Measurements from ENCODE around the gene SLC2A3.
"Not testable (repeated sequence)": the region's sequence is repeated elsewhere in the genome, so short reads cannot be mapped to it uniquely, and the experiment has no call there.

Gene SLC2A3

DNA sequence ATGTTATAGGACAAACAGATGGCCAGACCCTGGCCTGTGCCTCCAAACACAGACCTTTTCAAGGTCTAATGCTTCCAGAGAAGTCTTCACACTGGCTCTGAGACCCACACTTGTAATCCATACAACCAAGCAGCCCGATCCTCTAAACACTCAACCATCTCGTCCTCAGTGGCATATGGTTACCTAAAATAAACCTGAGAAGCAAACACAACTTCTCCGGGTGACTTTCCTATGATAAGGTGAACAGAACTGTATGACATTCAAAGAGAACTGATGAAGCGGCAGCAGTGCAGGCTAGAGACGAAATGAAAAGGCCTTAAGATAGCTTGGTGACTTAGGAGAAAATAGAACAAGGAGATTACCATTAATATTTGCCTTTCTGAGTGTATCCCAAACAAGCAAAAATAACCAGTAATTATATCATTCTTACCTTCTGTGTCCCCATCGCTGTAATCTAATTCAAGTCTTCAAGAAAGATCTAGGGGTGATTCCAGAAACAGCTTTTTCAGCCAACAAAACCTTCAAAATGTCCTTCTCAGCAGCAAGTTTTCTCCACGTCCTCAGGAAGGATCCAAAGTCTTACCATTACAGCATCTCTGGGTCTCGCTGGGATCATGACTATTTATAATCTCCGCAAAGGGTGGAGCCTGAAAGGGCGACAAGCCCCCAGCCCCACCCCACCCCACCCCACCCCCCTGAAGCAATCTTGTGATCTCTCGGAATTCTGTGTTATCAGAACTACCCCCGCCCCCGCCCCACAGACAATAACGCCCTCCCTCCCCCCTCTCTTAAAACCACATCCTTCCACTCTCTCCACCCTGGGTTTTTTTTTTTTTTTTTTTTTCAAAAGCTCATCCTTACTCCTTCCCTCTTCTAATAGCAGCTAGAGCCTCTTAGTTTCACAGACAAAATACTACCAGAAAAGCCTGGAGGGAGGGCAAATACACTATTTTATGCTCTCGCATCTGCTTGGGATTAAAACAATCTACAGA lies at the start of gene SLC2A3:
Gene SLC2A3, minus strand, starts transcription at position 598 of the 992 bp plus-strand sequence. Its CDS starts 153 bp downstream, at position 445.
- DNase-seq (ENCODE audit: low read depth, low spot score), result peak; percentile 40

DNA sequence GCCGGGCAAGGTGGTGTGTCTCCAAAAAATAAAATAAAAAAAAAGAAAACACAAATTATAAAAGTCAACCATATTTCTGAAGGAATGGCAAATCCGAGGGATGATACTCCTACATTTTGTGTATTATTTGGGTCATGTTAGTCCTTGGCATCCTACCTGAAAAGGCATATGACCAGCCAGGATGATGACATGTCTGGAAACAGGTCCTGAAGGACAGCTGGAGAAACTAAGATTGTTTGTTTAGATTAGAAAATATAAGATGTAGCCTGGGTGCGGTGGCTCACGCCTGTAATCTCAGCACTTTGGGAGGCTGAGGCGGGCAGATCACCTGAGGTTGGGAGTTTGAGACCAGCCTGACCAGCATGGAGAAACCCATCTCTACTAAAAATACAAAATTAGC lies 48.9 kb upstream of the SLC2A3 start:
- no peak for DNase-seq (ENCODE audit: low read depth, low spot score)

DNA sequence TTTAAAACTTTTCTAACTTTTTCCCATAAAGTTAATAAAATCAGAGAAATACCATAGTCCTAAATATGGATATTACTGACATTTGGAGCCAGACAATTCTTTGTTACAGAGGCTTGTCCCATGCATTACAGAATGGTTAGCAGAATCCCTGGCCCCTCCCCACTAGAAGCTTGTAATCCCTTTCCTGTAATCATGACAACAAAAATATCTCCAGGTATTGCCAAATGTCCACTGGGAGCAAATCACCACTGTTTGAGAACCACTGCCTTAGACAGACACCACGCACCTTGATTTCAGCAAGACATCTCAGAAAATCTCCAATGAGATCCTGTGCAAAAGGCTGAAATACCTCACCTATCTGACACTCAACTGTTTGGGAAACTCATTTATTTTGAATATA lies 47.5 kb upstream of the SLC2A3 start:
- not testable (repeated sequence) for DNase-seq (ENCODE audit: low read depth, low spot score)

DNA sequence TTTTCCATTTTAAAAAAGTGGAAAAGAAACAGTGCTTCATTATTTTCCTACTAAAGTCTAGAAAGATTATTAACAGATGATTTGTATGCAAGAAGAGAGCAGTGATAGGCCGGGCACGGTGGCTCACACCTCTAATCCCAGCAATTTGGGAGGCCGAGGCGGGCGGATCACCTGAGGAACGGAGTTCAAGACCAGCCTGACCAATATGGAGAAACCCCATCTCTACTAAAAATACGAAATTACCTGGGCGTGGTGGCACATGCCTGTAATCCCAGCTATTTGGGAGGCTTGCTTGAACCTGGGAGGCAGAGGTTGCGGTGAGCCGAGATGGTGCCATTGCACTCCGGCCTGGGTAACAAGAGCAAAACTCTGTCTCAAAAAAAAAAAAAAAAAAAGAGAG lies 47.0 kb upstream of the SLC2A3 start:
- not testable (repeated sequence) for DNase-seq (ENCODE audit: low read depth, low spot score)

DNA sequence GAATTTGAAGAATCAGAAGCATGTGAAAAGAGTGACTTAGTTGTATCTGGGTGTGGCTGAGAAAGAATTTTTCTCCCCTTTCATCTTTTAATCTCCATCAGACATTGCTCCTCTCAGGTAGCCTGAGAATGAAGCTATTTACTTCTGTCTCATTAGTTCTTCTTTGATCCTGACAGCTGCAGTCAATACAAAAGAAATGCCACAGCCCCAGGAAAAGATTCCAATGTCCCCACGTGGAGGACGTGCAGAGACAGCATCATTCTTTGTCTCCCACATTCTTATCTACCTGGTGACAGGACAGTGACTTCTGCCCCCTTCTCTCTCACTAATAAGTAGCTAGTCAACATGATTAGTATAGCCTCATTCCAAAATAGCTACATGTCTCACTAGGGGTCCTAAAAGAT lies 46.3 kb upstream of the SLC2A3 start:
- DNase-seq (ENCODE audit: low read depth, low spot score), result not testable (repeated sequence)

DNA sequence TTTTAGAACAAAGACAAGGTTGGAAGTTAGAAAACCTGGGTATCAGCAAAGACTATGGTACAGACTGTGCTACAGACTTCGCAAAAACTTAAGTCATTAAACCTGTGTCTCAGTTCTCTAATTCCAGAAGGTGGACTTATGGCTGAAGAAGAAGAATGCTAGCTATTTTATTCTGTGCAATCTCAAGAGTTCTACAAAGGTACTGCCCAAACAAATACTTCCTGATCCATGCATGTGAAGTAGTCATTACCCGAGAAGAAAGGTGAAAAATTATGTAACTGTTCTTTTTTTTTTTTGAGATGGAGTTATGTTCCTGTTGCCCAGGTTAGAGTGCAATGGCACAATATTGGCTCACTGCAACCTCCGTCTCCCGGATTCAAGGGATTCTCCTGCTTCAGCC lies 45.5 kb upstream of the SLC2A3 start:
- DNase-seq (ENCODE audit: low read depth, low spot score), result no peak

DNA sequence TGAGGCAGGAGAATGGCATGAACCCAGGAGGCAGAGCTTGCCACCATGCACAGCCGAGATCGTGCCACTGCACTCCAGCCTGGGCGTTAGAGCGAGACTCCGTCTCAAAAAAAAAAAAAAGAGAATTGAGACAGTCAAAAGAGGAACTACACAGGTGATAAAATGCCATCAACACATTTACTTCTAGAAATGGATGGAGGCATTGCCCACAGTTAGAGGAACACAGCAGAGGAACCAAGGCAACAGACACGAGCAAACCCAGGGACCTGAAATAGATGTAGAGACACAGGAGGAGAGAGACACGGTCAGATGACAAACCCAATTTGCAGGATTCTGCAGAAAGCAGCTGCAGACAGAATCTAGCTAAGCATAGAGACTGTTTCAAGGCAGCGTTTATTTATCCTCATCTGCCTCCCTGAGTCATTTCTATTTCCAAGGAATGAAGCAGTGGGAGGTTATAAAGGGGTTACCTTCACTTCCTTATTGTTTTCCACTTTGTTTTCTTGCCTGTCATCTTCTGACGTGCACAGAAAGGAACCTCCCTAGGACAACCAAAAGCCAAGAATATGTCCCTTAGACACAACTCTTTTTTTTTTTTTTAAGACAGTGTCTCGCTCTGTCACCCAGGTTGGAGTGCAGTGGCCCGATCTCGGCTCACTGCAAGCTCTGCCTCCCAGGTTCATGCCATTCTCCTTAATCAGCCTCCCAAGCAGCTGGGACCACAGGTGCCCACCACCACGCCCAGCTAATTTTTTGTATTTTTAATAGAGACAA lies 41.6 kb upstream of the SLC2A3 start:
- DNase-seq (ENCODE audit: low read depth, low spot score), result not testable (repeated sequence)

DNA sequence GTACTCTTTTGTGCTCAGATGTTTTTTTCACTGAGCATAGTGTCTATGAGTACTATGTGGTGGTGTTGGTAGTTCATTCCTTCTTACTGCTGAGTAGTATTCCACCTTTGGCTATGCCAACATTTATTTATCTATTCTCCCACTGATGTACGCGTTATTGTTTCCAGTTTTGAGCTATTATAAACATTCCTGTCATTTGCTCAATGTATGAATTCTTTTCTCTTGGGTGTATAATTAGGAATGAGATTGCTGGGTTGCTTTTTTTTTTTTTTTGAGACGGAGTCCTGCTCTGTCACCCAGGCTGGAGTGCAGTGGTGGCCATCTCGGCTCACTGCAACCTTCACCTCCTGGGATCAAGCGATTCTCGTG lies 37.5 kb upstream of the SLC2A3 start:
- DNase-seq (ENCODE audit: low read depth, low spot score), result no peak

DNA sequence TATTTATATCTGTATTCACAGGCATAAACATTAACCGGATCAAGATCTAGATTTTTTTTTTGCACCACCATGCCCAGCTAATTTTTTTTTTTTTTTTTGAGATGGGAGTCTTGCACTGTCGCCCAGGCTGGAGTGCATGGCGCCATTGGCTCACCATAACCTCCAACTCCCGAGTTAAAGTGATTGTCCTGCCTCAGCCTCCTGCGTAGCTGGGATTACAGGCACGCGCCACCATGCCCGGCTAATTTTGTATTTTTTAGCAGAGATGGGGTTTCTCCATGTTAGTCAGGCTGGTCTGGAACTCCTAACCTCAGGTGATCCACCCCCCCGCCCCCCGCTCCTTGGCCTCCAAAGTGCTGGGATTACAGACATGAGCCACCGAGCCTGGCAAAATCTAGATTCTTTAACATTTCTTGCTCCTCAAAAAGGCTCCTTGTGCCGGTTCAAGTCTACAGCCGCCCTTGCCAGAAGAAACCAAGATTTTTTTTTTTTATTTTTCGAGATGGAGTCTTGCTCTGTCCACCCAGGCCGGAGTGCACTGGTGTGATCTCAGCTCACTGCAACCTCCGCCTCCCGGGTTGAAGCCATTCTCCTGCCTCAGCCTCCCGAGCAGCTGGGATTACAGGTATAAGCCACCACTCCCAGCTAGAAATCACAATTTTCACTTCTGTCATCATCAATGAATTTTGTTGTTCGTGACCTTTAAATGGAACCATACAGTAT lies 36.9 kb upstream of the SLC2A3 start:
- no peak for DNase-seq (ENCODE audit: low read depth, low spot score)

DNA sequence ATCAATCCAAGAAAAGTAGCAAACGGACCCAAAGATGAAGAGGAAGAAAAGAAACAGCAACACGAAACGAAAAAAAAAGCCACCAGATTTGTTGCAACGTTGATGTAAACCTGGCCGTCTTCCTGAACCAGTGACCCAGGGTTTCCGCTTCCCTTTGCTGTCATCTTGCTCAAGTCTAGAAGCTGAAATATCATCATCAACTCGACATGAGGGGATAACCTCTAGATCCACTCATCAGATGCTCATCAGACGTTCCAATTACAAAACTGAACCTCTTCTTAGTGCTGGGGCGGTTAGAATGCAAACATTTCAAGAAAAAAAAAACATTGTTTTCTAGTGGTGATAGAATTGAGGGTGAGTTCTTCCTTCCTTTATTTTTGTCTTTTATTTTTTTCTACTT lies 36.3 kb upstream of the SLC2A3 start:
- DNase-seq (ENCODE audit: low read depth, low spot score), result not testable (repeated sequence)

DNA sequence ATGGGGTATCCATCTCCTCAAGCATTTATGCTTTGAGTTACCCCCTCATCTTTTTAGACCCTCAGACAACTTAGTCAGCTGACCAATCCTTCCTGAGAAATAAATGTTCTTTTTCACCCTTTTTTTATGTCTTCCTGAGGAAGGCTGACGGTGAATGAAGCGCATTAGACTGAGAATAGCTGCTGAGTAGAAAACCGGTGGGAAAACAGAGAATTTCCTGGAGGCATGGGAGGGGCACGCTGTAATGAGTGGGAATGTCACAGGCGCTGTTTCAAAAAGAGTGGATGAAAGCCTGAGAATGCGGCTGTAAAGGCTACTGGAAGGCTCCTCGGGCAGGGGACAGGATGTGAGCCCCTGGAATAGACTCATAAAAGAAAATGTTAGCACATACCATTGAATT lies 35.8 kb upstream of the SLC2A3 start:
- not testable (repeated sequence) for DNase-seq (ENCODE audit: low read depth, low spot score)

DNA sequence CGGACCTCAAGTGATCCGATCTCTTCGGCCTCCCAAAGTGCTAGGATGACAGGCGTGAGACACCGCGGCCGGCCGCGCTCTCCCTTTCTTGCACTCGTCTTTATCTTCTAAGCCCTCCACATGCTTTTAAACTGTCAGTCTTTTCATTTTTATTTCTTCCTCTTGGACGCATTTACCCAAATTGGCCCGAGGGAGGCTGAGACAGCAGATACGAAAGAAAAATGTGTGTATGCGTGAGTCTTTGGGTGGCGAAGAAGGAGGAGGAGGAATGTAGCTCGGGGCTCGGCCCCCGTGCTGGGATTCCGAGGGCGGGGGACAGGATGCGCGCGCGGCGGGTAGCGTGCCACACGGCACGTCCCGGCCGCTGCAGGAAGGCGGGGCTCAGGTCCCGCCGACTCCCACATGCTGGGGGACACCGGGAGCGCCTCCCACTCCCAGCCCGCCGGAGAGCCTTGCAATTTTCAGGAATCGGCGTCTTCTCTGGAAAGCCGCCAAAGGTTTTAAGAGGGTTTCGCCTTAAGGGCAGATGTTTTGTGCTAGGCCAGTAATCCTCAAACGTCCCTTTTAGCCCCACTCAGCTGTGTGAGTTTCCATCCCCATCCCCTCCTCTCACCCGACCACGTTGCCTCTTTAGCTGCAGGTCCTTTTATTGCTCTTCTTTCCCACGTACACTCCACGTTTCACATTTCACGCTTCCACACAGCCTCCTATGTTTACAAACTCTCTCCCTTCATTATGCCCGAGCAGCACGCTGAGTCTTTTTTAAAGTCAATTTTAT lies 34.7 kb upstream of the SLC2A3 start:
- DNase-seq (ENCODE audit: low read depth, low spot score), result peak; percentile 78

DNA sequence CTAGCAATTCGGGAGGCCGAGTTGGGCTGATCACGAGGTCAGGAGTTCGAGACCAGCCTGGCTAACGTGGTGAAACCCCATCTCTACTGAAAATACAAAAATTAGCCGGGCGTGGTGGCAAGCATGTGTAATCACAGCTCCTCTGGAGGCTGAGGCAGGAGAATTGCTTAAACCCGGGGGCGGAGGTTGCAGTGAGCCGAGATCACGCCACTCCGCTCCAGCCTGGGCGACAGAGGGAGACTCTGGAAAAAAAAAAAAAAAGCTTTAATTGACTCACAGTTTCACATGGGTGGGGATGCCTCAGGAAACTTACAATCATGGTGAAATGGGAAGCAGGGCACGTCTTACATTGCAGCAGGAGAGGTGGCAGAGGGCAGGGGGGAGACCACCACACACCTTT lies 30.6 kb upstream of the SLC2A3 start:
- DNase-seq (ENCODE audit: low read depth, low spot score), result no peak

DNA sequence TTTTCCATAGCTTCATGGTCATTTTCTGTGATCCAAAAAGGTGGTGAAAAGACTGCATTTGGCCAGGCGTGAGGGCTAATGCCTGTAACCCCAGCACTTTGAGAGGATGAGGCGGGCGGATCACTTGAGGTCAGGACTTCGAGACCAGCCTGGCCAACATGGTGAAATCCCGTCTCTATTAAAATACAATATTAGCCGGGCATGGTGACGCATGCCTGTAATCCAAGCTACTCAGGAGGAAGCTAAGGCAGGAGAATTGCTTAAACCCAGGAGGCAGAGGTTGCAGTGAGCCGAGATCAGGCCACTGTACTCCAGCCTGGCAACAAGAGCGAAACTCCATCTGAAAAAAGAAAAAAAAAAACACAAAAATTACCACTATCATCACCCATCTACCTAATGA lies 28.7 kb upstream of the SLC2A3 start:
- not testable (repeated sequence) for DNase-seq (ENCODE audit: low read depth, low spot score)

DNA sequence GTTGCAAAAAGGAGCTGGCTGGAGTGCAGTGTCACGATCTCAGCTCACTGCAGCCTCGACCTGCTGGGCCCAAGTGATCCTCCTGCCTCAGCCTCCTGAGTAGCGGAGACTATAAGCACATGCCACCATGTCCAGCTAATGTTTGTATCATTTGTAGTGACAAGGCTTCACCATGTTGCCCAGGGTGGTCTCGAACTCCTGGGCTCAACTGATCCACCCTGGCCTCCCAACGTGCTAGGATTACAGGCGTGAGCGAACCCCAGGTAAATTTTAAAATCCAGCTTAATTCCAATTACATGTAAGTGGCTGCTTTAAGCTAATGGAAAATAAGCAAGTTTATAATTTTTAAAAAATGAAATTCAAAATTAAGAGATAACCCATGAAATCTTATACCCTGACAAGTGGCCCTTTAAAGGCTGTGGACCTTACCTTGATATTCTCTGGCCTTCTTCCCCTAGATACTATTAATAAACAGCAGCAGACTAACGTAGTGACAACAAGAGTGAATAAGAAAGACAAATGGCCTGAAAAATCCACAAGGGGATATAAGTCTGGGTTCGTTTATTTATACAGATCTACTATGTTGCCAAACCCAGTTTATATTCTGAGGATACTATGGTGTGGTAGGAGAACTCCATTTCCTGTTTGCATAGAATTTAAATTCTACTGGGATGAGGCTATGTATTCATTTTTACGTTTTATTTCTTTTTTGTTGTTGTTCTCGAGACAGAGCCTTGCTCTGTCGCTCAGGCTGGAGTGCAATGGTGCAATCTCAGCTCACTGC lies 25.6 kb upstream of the SLC2A3 start:
- DNase-seq (ENCODE audit: low read depth, low spot score), result no peak

DNA sequence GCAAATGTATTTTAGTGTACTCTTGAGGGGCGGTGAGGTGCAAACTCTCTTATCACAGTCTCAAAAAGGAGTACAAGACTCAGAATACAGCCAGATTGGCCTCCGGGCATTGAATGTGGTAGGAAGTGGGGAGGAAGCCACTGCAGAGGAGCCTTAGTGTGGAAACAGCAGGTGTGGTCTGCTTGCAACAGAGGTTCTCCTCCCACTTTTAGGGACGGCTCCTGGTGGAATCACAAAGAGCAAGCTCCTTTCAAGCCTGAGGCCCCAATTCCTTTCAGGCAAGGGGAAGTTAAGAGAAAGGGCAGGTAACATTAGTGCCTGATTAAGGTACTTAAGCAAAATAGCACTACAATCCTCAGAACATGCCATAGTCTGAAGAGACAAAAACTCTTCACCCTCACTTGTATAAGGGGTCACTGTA lies 23.7 kb upstream of the SLC2A3 start:
- peak; percentile 94 for DNase-seq (ENCODE audit: low read depth, low spot score)

DNA sequence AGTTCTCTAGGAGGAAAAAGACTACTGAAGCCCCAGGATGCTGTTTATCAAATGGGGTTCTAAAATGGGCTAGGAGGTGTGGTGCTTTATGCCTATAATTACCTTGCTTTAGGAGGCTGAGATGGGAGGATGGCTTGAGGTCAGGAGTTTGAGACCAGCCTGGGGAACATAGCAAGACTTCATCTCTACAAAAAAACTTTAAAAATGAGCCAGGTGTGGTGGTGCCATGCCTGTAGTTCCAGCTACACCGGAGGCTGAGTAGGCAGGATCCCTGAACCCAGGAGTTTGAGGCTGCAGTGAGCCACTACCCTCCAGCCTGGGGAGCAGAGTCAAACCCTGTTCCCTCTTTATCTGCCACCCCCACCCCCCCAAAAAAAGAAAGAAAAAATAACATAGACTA lies 23.3 kb upstream of the SLC2A3 start:
- DNase-seq (ENCODE audit: low read depth, low spot score), result no peak

DNA sequence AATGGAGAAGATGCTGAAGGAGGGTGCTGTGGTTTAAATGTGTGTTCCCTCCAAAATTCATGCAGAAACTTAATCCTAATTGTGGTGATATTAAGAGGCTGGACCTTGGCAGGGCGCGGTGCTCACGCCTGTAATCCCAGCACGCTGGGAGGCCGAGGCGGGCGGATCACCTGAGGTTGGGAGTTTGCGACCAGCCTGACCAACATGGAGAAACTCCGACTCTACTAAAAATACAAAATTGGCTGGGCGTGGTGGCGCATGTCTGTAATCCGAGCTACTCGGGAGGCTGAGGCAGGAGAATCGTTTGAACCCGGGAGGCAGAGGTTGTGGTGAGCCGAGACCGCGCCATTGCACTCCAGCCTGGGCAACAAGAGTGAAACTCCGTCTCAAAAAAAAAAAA lies 18.9 kb upstream of the SLC2A3 start:
- not testable (repeated sequence) for DNase-seq (ENCODE audit: low read depth, low spot score)

DNA sequence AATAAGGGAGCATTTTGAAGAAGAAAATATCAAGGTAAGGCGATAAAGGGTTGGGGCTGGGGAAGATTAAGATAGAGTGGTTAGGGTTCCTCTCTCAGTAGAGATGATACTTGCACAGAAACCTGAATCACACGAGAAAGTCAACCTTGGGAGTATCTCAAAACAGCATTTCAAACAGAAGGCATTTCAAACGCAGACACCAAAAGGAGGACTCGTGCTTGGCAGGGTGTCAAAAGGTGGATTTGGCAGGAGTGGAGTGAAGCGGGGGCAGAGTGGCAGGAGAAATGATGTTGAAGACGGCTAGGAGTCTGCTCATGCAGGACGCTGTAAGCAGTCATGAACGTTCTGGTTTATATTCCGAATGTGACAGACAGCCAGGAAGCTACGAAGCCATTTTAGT lies 18.4 kb upstream of the SLC2A3 start:
- DNase-seq (ENCODE audit: low read depth, low spot score), result not testable (repeated sequence)

DNA sequence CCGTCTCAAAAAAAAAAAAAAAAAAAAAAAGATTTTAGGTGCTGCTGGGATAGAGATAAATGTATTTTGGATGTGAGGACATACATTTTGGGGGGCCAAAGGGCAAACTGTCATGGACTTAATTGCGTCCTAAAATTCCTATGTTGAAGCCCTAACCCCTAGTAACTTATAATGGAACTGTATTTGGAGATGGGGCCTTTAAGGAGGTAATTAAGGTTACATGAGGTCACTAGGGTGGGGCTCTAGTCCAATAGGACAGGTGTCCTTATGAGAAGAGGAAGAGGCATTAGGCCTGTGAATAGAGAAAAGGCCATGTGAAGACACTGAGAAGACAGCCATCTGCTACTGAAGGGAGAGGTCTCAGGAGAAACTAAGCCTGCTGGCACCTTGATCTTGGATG lies 17.9 kb upstream of the SLC2A3 start:
- DNase-seq (ENCODE audit: low read depth, low spot score), result not testable (repeated sequence)
